Measurements from ENCODE around the gene DCAF6.

DNA sequence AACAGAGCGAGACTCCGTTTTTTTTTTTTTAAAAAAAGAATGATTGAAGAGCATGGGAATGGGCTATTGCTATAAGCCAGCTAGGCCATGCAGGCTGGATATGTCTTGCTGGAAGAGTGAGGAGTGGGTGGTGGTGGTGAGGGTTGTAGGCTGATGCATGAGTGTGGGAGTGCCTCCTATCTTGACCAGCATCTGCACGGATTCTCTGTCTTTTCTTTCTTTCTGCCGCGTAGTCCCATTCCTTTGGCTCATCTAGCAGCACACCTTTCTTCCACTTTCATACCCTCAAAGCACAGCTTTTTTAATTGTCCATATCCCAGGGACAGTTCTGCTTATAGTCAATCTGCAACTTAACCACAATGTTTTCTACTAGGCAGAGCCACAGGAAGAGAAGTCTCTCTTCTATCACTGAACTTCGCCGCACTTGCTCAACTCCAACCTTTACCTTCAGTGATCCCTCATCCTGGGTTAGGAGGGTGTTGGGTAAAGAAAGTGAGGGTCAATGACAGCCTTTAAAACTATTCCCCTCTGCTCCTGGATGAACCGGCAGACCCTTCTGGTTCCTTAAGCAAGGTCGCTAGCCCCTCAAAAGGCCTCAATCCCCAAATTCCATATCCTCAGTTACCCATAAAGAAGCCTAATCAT lies 37.8 kb upstream of the DCAF6 start:
- TF ChIP-seq CTCF (conservative IDR thresholded peaks at IDR 0.05; ENCODE audit: low read length) (no peak), EZH2phosphoT487 (IDR thresholded peaks at IDR 0.05; ENCODE audit: borderline replicate concordance, low read depth, low read length) (no peak)
